GM18508 (cell line): ENCODE results near the gene SHISAL2A.

Experiments
- ATAC-seq: cut with Tn5 transposase; IDR thresholded peaks from one replicate; pipeline ENCODE4 v1.9.1; 2021; ENCODE audit warnings: moderate number of reproducible peaks; ENCODE audit not compliant: insufficient read depth, unreplicated experiment

The SHISAL2A gene

DNA sequence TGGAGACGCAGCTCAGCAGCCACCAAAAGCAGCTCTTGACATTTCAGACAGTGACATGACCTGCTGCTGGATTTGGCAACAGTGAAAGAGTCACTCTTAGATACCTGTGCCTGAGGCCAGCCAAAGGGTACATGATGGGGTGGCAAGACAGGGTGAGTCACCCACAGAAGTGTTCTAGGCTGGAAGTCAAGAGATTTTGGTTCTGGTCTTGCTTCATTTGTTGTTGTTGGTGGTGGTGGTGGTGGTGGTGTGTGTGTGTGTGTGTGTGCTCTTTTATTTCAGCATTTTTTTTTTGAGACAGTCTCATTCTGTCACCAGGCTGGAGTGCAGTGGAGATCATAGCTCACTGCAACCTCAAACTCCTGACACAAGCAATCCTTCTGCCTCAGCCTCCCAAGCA is 25.8 kb downstream of the SHISAL2A start:
- no peak for ATAC-seq

DNA sequence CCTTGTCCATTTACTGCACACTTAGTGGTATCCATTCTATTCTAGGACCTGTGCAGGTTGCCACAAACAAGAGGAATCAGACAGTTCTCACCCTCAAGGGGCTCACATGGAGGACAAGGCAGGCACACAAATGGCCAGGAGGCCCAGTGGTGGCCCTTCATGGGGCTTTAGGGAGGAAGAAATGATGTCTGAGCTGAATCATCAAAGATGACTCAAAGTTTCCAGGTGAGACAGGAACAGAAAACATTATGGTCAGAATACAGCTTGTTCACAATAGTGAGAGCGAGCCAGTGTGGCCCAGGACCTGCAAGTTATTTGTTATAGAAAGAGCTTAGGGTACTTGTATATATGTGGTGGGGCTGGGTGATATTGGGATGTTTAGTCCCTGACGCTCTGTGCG is 26.4 kb downstream of the SHISAL2A start:
- no peak for ATAC-seq

GRCh38 chr1:52659851-52660596 is 27.1 kb downstream of the SHISAL2A start:
- no peak for ATAC-seq

DNA sequence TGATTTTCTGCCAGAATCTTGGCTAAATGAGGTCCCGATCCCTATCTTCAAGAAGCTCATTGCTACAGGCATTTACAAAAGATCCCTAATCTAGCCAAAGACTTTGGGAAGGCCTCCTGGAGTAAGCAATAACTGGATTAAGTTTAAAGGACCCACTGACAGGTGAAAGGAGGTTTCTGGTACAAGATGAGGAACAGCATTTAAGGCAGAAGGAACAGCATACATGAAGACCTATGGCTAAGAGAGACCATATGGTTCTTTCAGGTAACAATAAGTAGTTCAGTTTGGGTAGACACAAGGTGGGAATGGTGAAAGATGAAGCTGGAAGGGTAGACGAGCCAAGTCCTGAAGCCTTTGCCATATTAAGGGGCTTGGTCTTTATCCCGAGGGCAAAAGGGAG is 27.8 kb downstream of the SHISAL2A start:
- ATAC-seq: no peak

DNA sequence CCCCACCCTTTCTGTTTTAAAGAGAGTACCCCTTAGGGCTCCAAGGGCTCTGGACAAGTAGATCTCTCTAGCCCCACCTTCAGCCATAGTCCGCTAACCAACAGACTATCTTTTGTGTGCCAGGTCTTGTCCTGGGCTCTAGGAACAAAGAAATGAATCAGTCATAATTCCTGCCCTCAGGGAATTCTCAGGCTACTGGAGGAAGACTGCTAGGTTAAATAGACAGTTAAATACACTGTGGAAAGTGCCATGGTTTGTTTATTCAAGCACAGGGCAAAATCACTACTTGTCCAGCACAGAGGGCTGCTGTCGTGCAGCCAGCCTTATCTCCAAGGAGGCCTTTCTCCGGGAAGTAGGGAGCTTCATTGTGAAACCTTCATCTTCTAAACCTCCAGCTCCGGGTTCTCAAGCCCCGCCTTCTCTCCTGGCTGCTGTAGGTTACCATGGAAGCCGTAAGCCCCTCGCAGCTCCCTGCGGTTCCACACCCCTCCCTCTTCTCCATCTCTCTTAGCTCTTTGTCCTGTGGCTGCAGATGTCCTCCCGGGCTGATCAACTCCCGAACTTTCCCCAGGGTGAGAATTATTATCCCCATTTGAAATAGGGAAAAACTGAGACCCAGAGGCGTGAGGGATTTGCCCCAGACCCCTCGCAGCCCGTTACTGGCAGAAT is 29.8 kb downstream of the SHISAL2A start:
- ATAC-seq: no peak

DNA sequence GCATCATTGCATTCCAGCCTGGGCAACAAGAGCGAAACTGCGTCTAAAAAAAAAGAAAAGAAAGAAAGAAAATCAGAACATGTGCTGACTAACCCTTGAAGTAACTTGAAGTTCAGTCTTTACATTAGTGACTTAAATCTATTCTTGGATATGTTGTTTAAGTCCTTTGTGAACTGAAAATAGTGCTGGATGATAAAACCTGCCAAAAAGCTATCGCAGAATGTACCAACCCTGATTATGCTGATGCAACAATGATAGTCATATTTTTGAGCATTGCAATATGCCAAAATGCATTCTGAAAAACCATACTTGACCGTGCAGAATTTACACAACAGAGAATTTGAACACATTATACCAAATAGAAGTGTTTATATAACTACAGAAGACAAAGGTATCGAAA is 30.7 kb downstream of the SHISAL2A start:
- no peak for ATAC-seq

DNA sequence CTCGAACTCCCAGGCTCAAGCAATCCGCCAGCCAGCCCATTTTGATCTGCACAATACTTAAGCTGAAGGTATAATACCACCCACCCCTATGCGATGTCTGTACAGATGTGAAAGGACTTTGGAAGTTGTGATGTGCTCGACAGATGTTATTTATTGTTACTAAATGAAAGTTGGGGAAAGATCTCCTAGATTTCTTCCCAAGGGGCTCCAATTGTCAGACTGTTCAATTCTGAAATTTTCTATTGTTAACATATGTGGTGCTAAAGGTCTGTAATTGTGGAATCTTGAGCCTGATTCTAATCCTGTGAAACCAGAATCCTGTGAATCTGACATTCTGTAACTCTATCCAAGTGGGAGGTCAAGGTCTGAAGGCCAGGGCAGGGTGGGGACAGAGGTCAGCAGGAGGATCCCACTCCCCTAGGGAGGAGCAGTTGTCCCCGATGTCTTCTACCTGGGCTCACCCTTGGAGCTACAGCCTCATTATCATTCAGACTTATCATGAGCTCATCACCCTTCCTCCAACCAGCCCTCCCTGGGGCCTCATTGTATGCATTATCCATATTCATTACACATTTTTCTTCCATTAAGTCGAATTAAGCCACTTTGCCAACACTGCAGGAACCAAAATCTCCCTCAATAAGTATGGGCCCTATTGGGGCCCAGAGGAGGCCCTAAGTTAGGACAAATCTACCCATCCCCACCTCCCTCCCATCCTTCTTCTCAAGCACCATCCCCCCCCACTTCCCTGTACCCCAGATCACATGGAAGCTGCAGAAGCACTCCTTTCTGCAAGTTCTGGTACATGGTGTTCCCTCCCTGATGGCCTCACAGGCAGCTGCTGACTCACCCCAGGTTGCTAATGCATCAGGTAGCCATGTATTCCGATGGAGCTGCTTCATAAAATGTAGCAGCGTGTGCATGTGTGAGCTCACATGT is 32.3 kb downstream of the SHISAL2A start:
- no peak for ATAC-seq

GRCh38 chr1:52667290-52667689 is 34.3 kb downstream of the SHISAL2A start:
- no peak for ATAC-seq

DNA sequence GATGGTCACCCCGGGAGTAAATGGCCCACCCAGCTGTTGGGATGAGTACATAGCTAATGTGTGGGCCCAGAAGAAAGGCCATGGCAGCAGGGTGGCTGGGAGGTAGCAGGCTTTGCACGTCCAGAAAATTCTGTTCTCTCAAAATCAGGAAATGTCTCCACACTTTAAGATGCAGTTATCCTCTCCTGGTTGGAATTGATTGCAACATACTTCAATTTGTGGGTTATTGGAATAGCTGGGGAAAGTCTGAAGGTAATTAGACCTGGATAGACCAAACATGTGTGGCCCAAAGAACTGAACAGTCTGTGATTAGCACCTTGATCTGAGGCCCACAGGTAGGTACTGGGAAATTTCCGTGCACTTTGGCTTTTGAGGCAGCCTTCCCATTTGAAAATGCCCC is 35.0 kb downstream of the SHISAL2A start:
- ATAC-seq: no peak

- no peak for ATAC-seq
Measured at GRCh38 chr1:52668711-52669110, 35.7 kb downstream of the SHISAL2A start.

DNA sequence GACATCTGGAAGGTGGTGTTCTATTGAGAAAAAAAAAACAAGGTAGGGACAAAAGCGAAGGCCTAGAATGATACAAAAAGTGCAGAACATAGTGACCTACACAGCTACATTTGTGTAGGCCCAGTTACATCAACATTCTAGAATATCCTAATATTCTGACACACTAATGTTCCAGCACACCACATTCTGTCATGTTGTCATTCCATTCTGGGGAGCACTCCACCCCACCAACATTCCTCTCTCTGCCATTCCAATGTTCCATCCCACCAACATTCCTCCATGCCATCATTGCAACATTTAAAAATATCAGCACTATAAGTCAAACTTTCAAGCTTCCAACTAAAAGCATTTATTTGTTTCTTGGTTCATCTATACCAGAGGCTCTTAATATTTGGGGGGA is 36.7 kb downstream of the SHISAL2A start:
- no peak for ATAC-seq

GRCh38 chr1:52670604-52671003 is 37.6 kb downstream of the SHISAL2A start:
- ATAC-seq: no peak

GRCh38 chr1:52672946-52673345 is 40.0 kb downstream of the SHISAL2A start:
- ATAC-seq: no peak

DNA sequence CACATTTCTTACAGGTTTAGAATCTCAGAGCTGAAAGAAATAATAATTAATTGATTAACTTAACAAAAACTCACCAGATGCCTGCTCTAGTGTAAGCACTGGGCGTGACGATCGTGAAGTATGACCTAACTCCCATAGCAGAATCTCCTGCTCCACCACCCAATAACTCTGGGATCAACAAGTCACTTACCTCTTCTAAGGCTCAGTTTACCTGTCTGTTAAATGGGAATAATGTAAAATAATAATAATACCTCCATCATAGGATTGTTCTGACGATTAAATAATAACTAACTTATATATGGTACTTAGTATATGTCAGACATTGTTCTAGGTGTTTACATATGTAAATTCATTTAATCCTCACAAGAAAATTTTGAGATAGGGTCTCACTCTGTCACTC is 40.5 kb downstream of the SHISAL2A start:
- no peak for ATAC-seq

GRCh38 chr1:52674497-52675384 is 41.8 kb downstream of the SHISAL2A start:
- ATAC-seq: no peak

DNA sequence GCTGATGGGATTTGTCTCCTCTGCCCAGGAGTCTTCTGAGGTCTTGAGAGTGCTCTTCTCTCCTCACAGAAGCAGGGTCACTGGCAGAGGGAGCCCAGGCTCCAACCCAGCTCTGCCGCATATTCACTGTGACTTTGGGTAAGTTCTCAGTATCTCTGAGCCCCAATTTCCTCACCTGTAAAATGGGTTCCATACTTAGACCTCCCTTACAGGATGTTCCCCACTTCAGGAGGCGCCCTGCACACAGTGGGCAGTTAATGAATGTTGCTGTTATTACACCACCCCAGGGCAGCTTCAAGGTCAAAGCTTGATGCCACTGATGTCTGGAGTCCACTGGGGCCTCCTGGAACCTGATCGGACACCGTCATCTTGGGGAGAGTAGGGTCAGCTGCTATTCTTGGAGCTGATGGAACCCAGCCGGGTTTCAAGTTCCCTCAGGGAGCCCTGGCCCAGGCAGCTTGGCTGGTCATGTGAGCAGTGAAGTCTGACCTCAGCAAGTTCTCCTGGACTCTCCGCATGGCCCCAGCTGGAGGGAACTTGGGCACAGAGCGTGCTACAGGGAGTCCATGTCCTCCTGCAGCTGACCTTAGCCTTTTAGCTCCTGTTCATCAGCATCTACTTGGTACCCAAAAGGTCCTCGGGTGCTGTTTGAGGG is 43.4 kb downstream of the SHISAL2A start:
- no peak for ATAC-seq

- ATAC-seq: no peak
Measured at GRCh38 chr1:52677076-52677806, 44.3 kb downstream of the SHISAL2A start.

DNA sequence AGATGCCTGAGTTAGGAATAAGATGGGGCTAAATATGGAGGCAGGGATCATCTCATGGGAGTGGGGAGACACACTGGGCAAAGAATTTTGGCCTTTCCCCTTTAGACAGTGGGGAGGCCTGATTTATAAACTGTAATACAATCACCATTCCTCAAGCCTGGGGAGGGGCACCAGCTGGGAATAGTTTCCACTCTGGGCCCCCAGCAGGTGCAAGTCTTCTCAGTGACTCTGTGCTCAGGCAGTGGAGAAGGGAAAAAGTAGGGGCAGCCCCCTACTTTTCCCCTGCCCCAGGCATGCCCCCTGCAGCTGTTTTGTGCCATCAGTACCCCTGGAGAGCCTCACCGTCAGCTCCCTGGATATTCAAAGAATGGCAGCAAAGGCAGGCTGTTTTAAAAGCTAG is 46.1 kb downstream of the SHISAL2A start:
- no peak for ATAC-seq

DNA sequence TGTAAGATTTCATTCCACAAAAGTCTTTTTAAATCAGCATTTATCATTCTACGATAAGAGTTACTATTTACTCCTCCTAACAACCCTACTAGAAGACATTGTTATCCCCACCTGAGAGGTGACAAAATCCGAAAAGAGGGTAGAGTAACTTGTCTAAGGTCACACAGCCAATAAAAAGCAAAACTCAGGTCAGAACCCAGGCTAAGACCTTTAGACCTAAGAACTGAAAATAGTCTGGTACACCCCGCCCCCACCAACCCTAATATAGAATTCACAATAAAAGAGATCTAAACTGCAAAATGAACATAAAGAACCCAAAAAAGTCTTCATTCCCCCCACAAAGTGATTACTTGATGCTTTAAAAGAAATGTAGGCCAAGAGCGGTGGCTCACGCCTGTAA is 46.5 kb downstream of the SHISAL2A start:
- no peak for ATAC-seq
